ENCODE results near the gene GH2.

- TF ChIP-seq, protein P1, sequence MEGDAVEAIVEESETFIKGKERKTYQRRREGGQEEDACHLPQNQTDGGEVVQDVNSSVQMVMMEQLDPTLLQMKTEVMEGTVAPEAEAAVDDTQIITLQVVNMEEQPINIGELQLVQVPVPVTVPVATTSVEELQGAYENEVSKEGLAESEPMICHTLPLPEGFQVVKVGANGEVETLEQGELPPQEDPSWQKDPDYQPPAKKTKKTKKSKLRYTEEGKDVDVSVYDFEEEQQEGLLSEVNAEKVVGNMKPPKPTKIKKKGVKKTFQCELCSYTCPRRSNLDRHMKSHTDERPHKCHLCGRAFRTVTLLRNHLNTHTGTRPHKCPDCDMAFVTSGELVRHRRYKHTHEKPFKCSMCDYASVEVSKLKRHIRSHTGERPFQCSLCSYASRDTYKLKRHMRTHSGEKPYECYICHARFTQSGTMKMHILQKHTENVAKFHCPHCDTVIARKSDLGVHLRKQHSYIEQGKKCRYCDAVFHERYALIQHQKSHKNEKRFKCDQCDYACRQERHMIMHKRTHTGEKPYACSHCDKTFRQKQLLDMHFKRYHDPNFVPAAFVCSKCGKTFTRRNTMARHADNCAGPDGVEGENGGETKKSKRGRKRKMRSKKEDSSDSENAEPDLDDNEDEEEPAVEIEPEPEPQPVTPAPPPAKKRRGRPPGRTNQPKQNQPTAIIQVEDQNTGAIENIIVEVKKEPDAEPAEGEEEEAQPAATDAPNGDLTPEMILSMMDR (conservative IDR thresholded peaks at IDR 0.05; ENCODE audit: low read length), result no peak
- no peak for TF ChIP-seq EZH2phosphoT487 (IDR thresholded peaks at IDR 0.05; ENCODE audit: borderline replicate concordance)
Measured at GRCh38 chr17:63831505-63831904, 50.2 kb downstream of the GH2 start.
